ENCODE measurements around the gene MRPS30.
"Not testable (repeated sequence)": the region's sequence is repeated elsewhere in the genome, so short reads cannot be mapped to it uniquely, and the experiment has no call there.

Gene MRPS30

GRCh38 chr5:44774279-44774880 lies 34.4 kb upstream of the MRPS30 start:
- in situ Hi-C loops (cut with HindIII; ENCODE audit: low pct_ligation_motif_present, low sequenced_read_pairs) = no loop called here
- Histone ChIP-seq H3K4me3 (ENCODE audit: low read depth, low read length) (no peak overlapping the region), H3K27ac (no peak overlapping the region), H3K27me3 (replicated peaks) (no peaks in the 10 kb centered on the region), H3K36me3 (replicated peaks) (no peaks in the 10 kb centered on the region)
- peak; percentile 2 for DNase-seq
- peak; percentile 40 for TF ChIP-seq CTCF (IDR thresholded peaks at IDR 0.05; ENCODE audit: low read depth, low read length, missing control alignments)

DNA sequence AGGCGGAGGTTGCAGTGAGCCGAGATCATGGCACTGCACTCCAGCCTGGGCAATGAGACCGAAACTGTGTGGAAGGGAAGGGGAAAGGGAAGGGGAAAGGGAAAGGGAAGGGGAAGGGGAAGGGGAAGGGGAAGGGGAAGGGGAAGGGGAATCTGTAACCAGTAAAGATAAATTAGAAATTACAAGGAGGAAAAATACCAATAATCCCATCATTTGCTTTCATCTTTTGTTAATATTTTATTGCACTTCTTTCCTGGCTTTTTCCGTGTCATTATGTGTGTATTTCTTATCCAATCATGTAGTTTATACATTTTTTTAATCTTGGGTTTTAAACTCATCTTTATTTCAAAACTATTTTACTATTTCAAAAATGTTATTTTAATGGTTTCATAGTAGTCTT lies 29.6 kb upstream of the MRPS30 start:
- in situ Hi-C loops (cut with HindIII; ENCODE audit: low pct_ligation_motif_present, low sequenced_read_pairs) = no loop called here
- H3K4me3 ChIP-seq (ENCODE audit: low read depth, low read length) = no peak overlapping the region
- H3K27me3 ChIP-seq (replicated peaks) = no peaks in the 10 kb centered on the region
- H3K36me3 ChIP-seq (replicated peaks) = no peaks in the 10 kb centered on the region
- no peak for TF ChIP-seq CTCF (IDR thresholded peaks at IDR 0.05; ENCODE audit: low read depth, low read length, missing control alignments)
- DNase-seq = no peak
- H3K27ac ChIP-seq = no peak overlapping the region

DNA sequence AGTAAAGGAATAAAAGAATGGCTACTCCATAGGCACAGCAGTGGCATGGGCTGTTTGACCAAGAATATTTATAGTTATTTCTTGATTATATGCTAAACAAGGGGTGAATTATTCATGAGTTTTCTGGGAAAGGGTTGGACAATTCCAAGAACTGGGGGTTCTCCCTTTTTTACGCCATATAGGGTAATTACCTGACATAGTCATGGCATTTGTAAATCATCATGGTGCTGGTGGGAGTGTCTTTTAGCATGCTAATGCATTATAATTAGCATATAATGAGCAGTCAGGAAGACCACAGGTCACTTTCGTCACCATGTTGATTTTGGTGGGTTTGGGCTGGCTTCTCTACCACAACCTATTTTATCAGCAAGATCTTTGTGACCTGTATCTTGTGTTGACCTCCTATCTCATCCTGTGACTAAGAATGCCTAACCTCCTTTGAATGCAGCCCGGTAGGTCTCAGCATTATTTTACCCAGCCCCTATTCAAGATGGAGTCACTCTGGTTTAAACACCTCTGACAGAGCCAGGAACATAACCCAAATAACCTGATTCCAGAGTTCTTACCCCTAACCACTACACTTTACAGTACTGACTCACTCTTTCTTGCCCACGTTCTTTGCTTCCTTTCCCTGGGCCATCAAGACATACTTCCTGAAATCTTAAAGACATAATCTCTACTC lies 25.0 kb upstream of the MRPS30 start:
- no peaks in the 10 kb centered on the region for H3K27me3 ChIP-seq (replicated peaks)
- in situ Hi-C loops (cut with HindIII; ENCODE audit: low pct_ligation_motif_present, low sequenced_read_pairs) = no loop called here
- no peak overlapping the region for H3K4me3 ChIP-seq (ENCODE audit: low read depth, low read length)
- no peak for TF ChIP-seq CTCF (IDR thresholded peaks at IDR 0.05; ENCODE audit: low read depth, low read length, missing control alignments)
- H3K36me3 ChIP-seq (replicated peaks) = no peaks in the 10 kb centered on the region
- no peak overlapping the region for H3K27ac ChIP-seq
- DNase-seq = no peak

DNA sequence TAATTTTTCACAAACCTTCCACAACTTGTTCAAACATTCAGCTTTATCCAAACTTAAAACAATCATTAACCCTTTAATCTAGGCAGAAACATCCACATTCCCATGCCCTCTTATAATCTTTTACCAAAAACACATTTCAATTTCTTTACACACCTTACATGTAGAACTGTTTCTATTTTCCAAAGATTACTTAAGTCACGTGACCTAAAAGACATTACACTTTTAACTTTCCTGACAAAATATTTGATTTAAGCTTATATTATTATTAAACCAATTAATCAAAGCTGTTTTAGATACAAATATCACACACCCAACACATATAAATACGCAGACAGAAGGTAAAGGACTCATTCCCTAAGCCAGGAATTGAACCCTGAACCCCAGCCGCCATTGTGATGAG lies 21.0 kb upstream of the MRPS30 start:
- in situ Hi-C loops (cut with HindIII; ENCODE audit: low pct_ligation_motif_present, low sequenced_read_pairs) = no loop called here
- Histone ChIP-seq H3K36me3 (replicated peaks) (no peaks in the 10 kb centered on the region), H3K4me3 (ENCODE audit: low read depth, low read length) (no peak overlapping the region), H3K27ac (no peak overlapping the region), H3K27me3 (replicated peaks) (no peaks in the 10 kb centered on the region)
- no peak for TF ChIP-seq CTCF (IDR thresholded peaks at IDR 0.05; ENCODE audit: low read depth, low read length, missing control alignments)
- no peak for DNase-seq

DNA sequence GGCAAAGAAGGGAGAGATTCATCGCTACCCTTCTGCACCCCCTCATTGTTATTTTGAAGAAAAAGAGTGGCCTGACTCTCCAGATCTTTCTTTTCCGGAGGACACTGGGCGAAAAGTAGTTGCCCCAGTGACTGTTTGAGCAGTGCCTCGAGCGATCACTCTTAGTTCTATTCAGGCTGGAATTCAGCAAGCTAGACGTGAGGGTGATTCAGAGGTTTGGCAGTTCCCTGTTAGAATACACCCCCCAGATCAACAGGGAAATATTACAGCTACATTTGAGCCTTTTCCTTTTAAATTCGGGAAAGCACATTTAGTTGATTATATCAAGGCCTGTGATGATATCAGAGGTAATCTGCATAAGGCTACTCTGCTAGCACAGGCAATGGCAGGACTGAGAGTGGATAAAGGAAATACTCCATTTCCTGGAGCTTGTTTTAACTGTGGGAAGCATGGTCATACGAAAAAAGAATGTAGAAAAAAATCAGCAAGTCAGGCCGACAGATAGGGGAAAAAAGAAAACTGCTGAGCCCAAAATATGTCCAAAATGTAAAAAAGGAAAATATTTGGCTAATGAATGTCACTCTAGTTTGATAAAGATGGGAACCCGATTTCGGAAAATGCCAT lies 19.3 kb upstream of the MRPS30 start:
- in situ Hi-C loops (cut with HindIII; ENCODE audit: low pct_ligation_motif_present, low sequenced_read_pairs); H3K36me3 ChIP-seq (replicated peaks); H3K4me3 ChIP-seq (ENCODE audit: low read depth, low read length); H3K27me3 ChIP-seq (replicated peaks): not testable (repeated sequence)
- peak overlapping the region; percentile 42 for H3K27ac ChIP-seq
- DNase-seq = peak; percentile 60

DNA sequence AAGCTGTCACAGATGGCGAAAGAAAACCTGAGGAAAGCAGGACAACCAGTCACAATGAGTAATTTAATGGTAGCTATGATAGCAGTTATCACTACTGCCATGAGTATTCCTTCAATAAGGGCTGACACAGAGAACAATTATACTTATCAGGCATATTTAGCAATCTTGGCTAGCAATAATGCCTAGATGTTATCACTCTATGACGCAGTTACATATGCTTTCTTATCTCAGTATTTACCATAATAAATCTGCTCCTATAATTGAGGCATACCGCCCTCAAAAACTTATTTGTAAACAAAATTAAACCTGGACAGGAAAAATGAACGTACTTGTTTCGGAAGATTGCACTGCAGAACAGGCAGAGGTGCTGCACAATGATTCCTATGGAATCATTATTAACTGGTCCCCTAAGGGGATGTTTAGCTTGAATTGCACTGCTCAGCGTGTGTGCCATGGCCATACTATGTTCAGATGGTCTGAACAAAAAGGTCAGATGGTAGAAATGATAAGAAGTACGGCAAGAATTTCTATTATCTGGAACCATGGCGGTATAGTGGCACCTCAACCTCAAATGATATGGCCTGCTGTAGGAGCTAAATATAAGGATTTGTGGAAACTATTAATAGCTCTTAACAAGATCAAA lies 16.6 kb upstream of the MRPS30 start:
- H3K36me3 ChIP-seq (replicated peaks); H3K4me3 ChIP-seq (ENCODE audit: low read depth, low read length); H3K27me3 ChIP-seq (replicated peaks); DNase-seq; H3K27ac ChIP-seq; in situ Hi-C loops (cut with HindIII; ENCODE audit: low pct_ligation_motif_present, low sequenced_read_pairs): not testable (repeated sequence)
